K562 (cell line): ENCODE results near the gene METAP2. TPM values are rescaled to one million over a fixed set of nuclear protein-coding genes. Genes with fewer than 3 reads are reported as not detected.

Source experiments
- ARID1B ChIP-seq: fragments of 450-650 bp; IDR thresholded peaks from 2 replicates; pipeline ENCODE4 v1.6.1; 2016; ENCODE audit warnings: antibody characterized with exemption, mild to moderate bottlenecking, inconsistent platforms
- ATF1 ChIP-seq, 2 experiments: fragments of 450-650 bp in 1 of 2; IDR thresholded peaks; 2 replicates each; pipeline ENCODE4 v1.6.1; 2016; ENCODE audit warnings: missing compliant biosample characterization in 1 of 2, missing genetic modification characterization in 1 of 2
- BHLHE40 ChIP-seq: IDR thresholded peaks from 2 replicates; pipeline ENCODE4 v1.6.1; 2011; ENCODE audit warnings: low read length, improper control_type of control experiment
- CEBPB ChIP-seq: fragments of 450-650 bp; IDR thresholded peaks from 2 replicates; pipeline ENCODE4 v1.6.1; 2016; ENCODE audit warnings: missing genetic modification characterization, missing compliant biosample characterization
- EP300 ChIP-seq: IDR thresholded peaks from 2 replicates; pipeline ENCODE4 v1.6.1; 2012; ENCODE audit warnings: low read length, improper control_type of control experiment
- FOXM1 ChIP-seq, 2 experiments: fragments of 450-650 bp in 1 of 2; sonication (generic) in 1 of 2; formaldehyde crosslinking in 1 of 2; IDR thresholded peaks; 2 replicates each; pipeline versions ENCODE4 v1.6.1 to v1.9.0; 2017 to 2022; ENCODE audit warnings: low read depth in 2 of 2, mild to moderate bottlenecking in 2 of 2, missing genetic modification reagents in 1 of 2, moderate library complexity in 1 of 2
- KDM1A ChIP-seq, 2 experiments: fragments of 450-650 bp; IDR thresholded peaks; 2 replicates each; pipeline ENCODE4 v1.6.1; 2016; ENCODE audit warnings: mild to moderate bottlenecking in 2 of 2
- L3MBTL2 ChIP-seq: fragments of 450-650 bp; IDR thresholded peaks from 2 replicates; pipeline ENCODE4 v1.6.1; 2016; ENCODE audit warnings: mild to moderate bottlenecking, moderate library complexity
- LEF1 ChIP-seq: fragments of 450-650 bp; IDR thresholded peaks from 2 replicates; pipeline ENCODE4 v1.6.1; 2016; ENCODE audit warnings: mild to moderate bottlenecking
- MCM2 ChIP-seq: fragments of 450-650 bp; IDR thresholded peaks from 2 replicates; pipeline ENCODE4 v1.6.1; 2017; ENCODE audit warnings: low read depth, mild to moderate bottlenecking
- NCOA2 ChIP-seq, 2 experiments: fragments of 450-650 bp; IDR thresholded peaks; 2 replicates each; pipeline ENCODE4 v1.6.1; 2018; ENCODE audit warnings: mild to moderate bottlenecking in 2 of 2, moderate library complexity in 1 of 2; ENCODE audit not compliant: partially characterized antibody in 2 of 2
- SMARCA5 ChIP-seq: fragments of 450-650 bp; IDR thresholded peaks from 2 replicates; pipeline ENCODE4 v1.6.1; 2016
- TAF9B ChIP-seq: fragments of 450-650 bp; IDR thresholded peaks from 2 replicates; pipeline ENCODE4 v1.6.1; 2018; ENCODE audit warnings: mild to moderate bottlenecking; ENCODE audit not compliant: partially characterized antibody
- TAL1 ChIP-seq: fragments of 450-650 bp; IDR thresholded peaks from 2 replicates; pipeline ENCODE4 v1.6.1; 2016; ENCODE audit warnings: mild to moderate bottlenecking
- TEAD4 ChIP-seq, 2 experiments: sonication (generic) in 1 of 2; formaldehyde crosslinking in 1 of 2; IDR thresholded peaks; 2 replicates each; pipeline versions ENCODE4 v1.6.1 to v1.8.0; 2012 to 2022; ENCODE audit warnings: borderline replicate concordance in 1 of 2, inconsistent platforms in 1 of 2, low read length in 1 of 2, mild to moderate bottlenecking in 1 of 2, missing genetic modification reagents in 1 of 2
- ZNF589 ChIP-seq: fragments of 200-800 bp; sonication (Bioruptor generic); IDR thresholded peaks from 2 replicates; pipeline ENCODE4 v1.6.1; 2016; ENCODE audit warnings: low read depth, missing genetic modification characterization, missing compliant biosample characterization
- ZSCAN32 ChIP-seq: fragments of 450-650 bp; formaldehyde crosslinking; IDR thresholded peaks from 2 replicates; pipeline ENCODE4 v1.4.0; 2020; ENCODE audit warnings: mild to moderate bottlenecking, moderate library complexity
- polyA plus RNA-seq, 8 experiments: library from polyadenylated mRNA; depleted of rRNA in 4 of 8; stranded (reverse) in 5 of 8; unstranded in 3 of 8; fragments of >200 nt; fragmentation: Nextera tagmentation in 2 of 8; fragmentation: Illumina TruSeq in 1 of 8; extraction: Ambion mirVana in 2 of 8; extraction: Trizol in 1 of 8; gene quantifications; 2 replicates each; pipeline versions ENCODE4 v1.2.1 to v1.2.3, GENCODE V29; 2011 to 2014; ENCODE audit warnings: inconsistent platforms in 1 of 8, missing spikeins in 1 of 8
- total RNA-seq, 7 experiments: library from RNA; depleted of rRNA in 6 of 7; stranded (reverse); fragments of >200 nt in 6 of 7; fragmentation: Illumina TruSeq in 2 of 7; extraction: Trizol in 2 of 7; gene quantifications; 2 replicates each; pipeline versions ENCODE4 v1.2.1 to v1.2.3, GENCODE V29; 2011 to 2021; ENCODE audit warnings: low replicate concordance in 1 of 7
- TF ChIP-seq, protein P1 (sequence below): fragments of 250-450 bp; sonication (Bioruptor Pico); IDR thresholded peaks from 2 replicates; pipeline ENCODE4 v1.5.0; 2020; ENCODE audit warnings: mild to moderate bottlenecking, borderline replicate concordance
- TF ChIP-seq, protein P2 (sequence below), 2 experiments: fragments of 450-650 bp; IDR thresholded peaks; 2 replicates each; pipeline ENCODE4 v1.6.1; 2018; ENCODE audit warnings: mild to moderate bottlenecking in 2 of 2, low read depth in 1 of 2; ENCODE audit not compliant: partially characterized antibody in 2 of 2
- TF ChIP-seq, protein P3 (sequence below): fragments of 200-400 bp; formaldehyde crosslinking; IDR thresholded peaks from 2 replicates; pipeline ENCODE4 v1.6.1; 2017; ENCODE audit warnings: mild to moderate bottlenecking, low read depth, low read length, moderate library complexity

The METAP2 gene
- total and polyA plus RNA-seq, 9 of the 15 experiments (the other 6 are each of a cell fraction or from before 2014, with no cell fraction given) = 75.5 to 205 (median 164) TPM

DNA sequence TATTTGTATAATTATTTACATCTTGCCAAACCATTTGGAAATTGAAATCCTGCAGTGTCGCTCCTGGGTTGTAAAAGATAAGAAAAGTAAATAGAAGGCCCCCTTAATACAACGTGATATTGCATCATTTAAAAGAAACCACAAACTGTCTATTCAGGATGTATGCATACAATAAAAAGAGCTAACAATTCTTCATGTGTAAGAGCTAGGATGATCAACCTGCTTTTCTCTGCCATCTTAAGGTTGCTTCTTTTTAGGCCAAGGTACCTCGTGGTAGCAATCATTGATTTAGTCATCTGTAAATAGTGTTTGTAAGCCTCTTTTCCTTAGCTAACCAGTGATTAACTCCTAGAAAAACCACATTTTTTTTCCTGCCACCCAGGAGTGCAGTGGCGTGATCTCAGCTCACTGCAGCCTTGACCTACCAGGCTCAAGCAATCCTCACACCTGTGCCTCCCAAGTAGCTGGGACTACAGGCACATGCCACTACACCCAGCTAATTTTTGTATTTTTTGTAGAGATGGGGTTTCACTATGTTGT lies 80.7 kb downstream of the METAP2 start (continued):
- peak; percentile 46; the same call in 1 of the 2 replicates for TF ChIP-seq FOXM1 (IDR thresholded peaks at IDR 0.05; ENCODE audit: low read depth)
- TF ChIP-seq FOXM1 (CRISPR knock-in tag; IDR thresholded peaks at IDR 0.05; ENCODE audit: low read depth) = no peak
- peak; percentile 66; the same call in 1 of the 2 replicates for TF ChIP-seq LEF1
- TF ChIP-seq SMARCA5 = no peak
- peak; percentile 43; the same call in 1 of the 2 replicates for TF ChIP-seq BHLHE40
- no peak for TF ChIP-seq ATF1 (CRISPR knock-in tag; IDR thresholded peaks at IDR 0.05)
- no peak for TF ChIP-seq ATF1 (tag; IDR thresholded peaks at IDR 0.05)
- TF ChIP-seq EP300 = peak; percentile 88
- TF ChIP-seq, protein P1, sequence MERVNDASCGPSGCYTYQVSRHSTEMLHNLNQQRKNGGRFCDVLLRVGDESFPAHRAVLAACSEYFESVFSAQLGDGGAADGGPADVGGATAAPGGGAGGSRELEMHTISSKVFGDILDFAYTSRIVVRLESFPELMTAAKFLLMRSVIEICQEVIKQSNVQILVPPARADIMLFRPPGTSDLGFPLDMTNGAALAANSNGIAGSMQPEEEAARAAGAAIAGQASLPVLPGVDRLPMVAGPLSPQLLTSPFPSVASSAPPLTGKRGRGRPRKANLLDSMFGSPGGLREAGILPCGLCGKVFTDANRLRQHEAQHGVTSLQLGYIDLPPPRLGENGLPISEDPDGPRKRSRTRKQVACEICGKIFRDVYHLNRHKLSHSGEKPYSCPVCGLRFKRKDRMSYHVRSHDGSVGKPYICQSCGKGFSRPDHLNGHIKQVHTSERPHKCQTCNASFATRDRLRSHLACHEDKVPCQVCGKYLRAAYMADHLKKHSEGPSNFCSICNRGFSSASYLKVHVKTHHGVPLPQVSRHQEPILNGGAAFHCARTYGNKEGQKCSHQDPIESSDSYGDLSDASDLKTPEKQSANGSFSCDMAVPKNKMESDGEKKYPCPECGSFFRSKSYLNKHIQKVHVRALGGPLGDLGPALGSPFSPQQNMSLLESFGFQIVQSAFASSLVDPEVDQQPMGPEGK (CRISPR knock-in tag) = no peak
- no peak for TF ChIP-seq ZNF589 (CRISPR knock-in tag)
- peak; percentile 61; the same call in 1 of the 2 replicates for TF ChIP-seq ZSCAN32 (CRISPR knock-in tag)
- peak; percentile 65; the same call in 1 of the 2 replicates for TF ChIP-seq TEAD4 (IDR thresholded peaks at IDR 0.05; ENCODE audit: low read length)
- no peak for TF ChIP-seq TEAD4 (CRISPR knock-in tag; IDR thresholded peaks at IDR 0.05; ENCODE audit: borderline replicate concordance)
- TF ChIP-seq CEBPB (tag) = peak; percentile 57
- TF ChIP-seq, protein P2, sequence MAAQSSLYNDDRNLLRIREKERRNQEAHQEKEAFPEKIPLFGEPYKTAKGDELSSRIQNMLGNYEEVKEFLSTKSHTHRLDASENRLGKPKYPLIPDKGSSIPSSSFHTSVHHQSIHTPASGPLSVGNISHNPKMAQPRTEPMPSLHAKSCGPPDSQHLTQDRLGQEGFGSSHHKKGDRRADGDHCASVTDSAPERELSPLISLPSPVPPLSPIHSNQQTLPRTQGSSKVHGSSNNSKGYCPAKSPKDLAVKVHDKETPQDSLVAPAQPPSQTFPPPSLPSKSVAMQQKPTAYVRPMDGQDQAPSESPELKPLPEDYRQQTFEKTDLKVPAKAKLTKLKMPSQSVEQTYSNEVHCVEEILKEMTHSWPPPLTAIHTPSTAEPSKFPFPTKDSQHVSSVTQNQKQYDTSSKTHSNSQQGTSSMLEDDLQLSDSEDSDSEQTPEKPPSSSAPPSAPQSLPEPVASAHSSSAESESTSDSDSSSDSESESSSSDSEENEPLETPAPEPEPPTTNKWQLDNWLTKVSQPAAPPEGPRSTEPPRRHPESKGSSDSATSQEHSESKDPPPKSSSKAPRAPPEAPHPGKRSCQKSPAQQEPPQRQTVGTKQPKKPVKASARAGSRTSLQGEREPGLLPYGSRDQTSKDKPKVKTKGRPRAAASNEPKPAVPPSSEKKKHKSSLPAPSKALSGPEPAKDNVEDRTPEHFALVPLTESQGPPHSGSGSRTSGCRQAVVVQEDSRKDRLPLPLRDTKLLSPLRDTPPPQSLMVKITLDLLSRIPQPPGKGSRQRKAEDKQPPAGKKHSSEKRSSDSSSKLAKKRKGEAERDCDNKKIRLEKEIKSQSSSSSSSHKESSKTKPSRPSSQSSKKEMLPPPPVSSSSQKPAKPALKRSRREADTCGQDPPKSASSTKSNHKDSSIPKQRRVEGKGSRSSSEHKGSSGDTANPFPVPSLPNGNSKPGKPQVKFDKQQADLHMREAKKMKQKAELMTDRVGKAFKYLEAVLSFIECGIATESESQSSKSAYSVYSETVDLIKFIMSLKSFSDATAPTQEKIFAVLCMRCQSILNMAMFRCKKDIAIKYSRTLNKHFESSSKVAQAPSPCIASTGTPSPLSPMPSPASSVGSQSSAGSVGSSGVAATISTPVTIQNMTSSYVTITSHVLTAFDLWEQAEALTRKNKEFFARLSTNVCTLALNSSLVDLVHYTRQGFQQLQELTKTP (IDR thresholded peaks at IDR 0.05; ENCODE audit: low read depth in 1 of 2, partially characterized antibody in 2 of 2) = peak in 1 of 2 experiments; percentile 67
- TF ChIP-seq NCOA2 (IDR thresholded peaks at IDR 0.05; ENCODE audit: partially characterized antibody in 2 of 2) = no peak
- peak; percentile 69 for TF ChIP-seq ARID1B
- TF ChIP-seq TAF9B = no peak
- TF ChIP-seq MCM2 = no peak
- TF ChIP-seq L3MBTL2 = peak; percentile 39
- no peak for TF ChIP-seq KDM1A (IDR thresholded peaks at IDR 0.05)
- peak; percentile 70 for TF ChIP-seq TAL1
- TF ChIP-seq, protein P3, sequence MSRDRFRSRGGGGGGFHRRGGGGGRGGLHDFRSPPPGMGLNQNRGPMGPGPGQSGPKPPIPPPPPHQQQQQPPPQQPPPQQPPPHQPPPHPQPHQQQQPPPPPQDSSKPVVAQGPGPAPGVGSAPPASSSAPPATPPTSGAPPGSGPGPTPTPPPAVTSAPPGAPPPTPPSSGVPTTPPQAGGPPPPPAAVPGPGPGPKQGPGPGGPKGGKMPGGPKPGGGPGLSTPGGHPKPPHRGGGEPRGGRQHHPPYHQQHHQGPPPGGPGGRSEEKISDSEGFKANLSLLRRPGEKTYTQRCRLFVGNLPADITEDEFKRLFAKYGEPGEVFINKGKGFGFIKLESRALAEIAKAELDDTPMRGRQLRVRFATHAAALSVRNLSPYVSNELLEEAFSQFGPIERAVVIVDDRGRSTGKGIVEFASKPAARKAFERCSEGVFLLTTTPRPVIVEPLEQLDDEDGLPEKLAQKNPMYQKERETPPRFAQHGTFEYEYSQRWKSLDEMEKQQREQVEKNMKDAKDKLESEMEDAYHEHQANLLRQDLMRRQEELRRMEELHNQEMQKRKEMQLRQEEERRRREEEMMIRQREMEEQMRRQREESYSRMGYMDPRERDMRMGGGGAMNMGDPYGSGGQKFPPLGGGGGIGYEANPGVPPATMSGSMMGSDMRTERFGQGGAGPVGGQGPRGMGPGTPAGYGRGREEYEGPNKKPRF = no peak
